KMS-11 (cell line): Measurements from ENCODE around the gene GMFB.
A peak's percentile ranks its signal among the peaks of the same experiment; 100 is the strongest.
"Not testable (repeated sequence)": the region's sequence is repeated elsewhere in the genome, so short reads cannot be mapped to it uniquely, and the experiment has no call there.

ENCODE experiments used
- H2AFZ ChIP-seq: fragments of 200-600 bp; sonication (generic); 2 replicates; pipeline ENCODE4 v1.6.1; 2016; ENCODE audit warnings: antibody characterized with exemption, mixed run types, low read depth
- H3K27ac ChIP-seq: fragments of 200-600 bp; sonication (generic); 2 replicates; pipeline ENCODE4 v1.6.1; 2016; ENCODE audit warnings: mild to moderate bottlenecking, mixed run types
- H3K27me3 ChIP-seq: fragments of 200-600 bp; sonication (generic); 2 replicates; pipeline ENCODE4 v1.6.1; 2017; ENCODE audit warnings: mild to moderate bottlenecking, low read depth, mixed run types, moderate library complexity; ENCODE audit not compliant: insufficient read depth
- H3K36me3 ChIP-seq: fragments of 200-600 bp; sonication (generic); 2 replicates; pipeline ENCODE4 v1.6.1; 2017; ENCODE audit warnings: mild to moderate bottlenecking, mixed run types; ENCODE audit not compliant: insufficient read depth
- H3K4me1 ChIP-seq: fragments of 200-600 bp; sonication (generic); 2 replicates; pipeline ENCODE4 v1.6.1; 2016; ENCODE audit warnings: mild to moderate bottlenecking, low read depth, mixed run types; ENCODE audit not compliant: poor library complexity, severe bottlenecking
- H3K4me2 ChIP-seq: fragments of 200-600 bp; sonication (generic); 2 replicates; pipeline ENCODE4 v1.7.0; 2016; ENCODE audit warnings: mild to moderate bottlenecking, mixed run types
- H3K4me3 ChIP-seq: fragments of 200-600 bp; sonication (generic); IDR thresholded peaks from 2 replicates; pipeline ENCODE4 v1.6.1; 2017; ENCODE audit warnings: low read depth, low read length, mixed read lengths; ENCODE audit not compliant: insufficient read depth
- H3K79me2 ChIP-seq: fragments of 200-600 bp; sonication (generic); 2 replicates; pipeline ENCODE4 v1.6.1; 2016; ENCODE audit warnings: low read depth, mixed run types; ENCODE audit not compliant: insufficient read depth
- H3K9ac ChIP-seq: fragments of 200-600 bp; sonication (generic); 2 replicates; pipeline ENCODE4 v1.6.1; 2016; ENCODE audit warnings: mild to moderate bottlenecking, mixed run types
- H4K20me1 ChIP-seq: fragments of 200-600 bp; sonication (generic); 2 replicates; pipeline ENCODE4 v1.6.1; 2016; ENCODE audit warnings: mild to moderate bottlenecking, mixed run types; ENCODE audit not compliant: insufficient read depth
- CTCF ChIP-seq: fragments of 200-600 bp; sonication (generic); conservative IDR thresholded peaks from 2 replicates; pipeline ENCODE4 v1.6.1; 2017; ENCODE audit warnings: low read depth, mild to moderate bottlenecking, antibody characterized with exemption, low read length, moderate library complexity, mixed read lengths

Gene GMFB

GRCh38 chr14:54440873-54441868, 47.6 kb downstream of the GMFB start, which contains the start of gene CNIH1:
CNIH1 (minus strand) TSS chr14:54441374; CDS start chr14:54441327, 47 bp downstream.
- Histone ChIP-seq H3K36me3 (no peaks in the 10 kb centered on the region), H3K4me2 (peak within 1 kb of the TSS; percentile 71), H3K79me2 (peaks cover 41% of the 10 kb centered on the region), H3K4me1 (peaks cover 17% of the 10 kb centered on the region), H4K20me1 (no peaks in the 10 kb centered on the region), H3K4me3 (no peak within 1 kb of the TSS), H2AFZ (peak within 1 kb of the TSS; percentile 95), H3K27me3 (no peaks in the 10 kb centered on the region), H3K9ac (peak within 1 kb of the TSS; percentile 62; the same call in 1 of the 2 replicates), H3K27ac (peak within 1 kb of the TSS; percentile 73)
- TF ChIP-seq CTCF: peak; percentile 78

GRCh38 chr14:54440476-54440872, 48.3 kb downstream of the GMFB start:
- peak overlapping the region; percentile 73 for H3K27ac ChIP-seq
- H3K4me2 ChIP-seq: peak overlapping the region; percentile 71
- H2AFZ ChIP-seq: peak overlapping the region; percentile 73
- H3K4me1 ChIP-seq: peaks cover 17% of the 10 kb centered on the region
- no peak for TF ChIP-seq CTCF
- no peak overlapping the region for H3K4me3 ChIP-seq
- H4K20me1 ChIP-seq: no peaks in the 10 kb centered on the region
- no peaks in the 10 kb centered on the region for H3K36me3 ChIP-seq
- H3K9ac ChIP-seq: peak overlapping the region; percentile 62; the same call in 1 of the 2 replicates
- no peaks in the 10 kb centered on the region for H3K27me3 ChIP-seq
- peaks cover 45% of the 10 kb centered on the region for H3K79me2 ChIP-seq

GRCh38 chr14:54440037-54440436, 48.7 kb downstream of the GMFB start:
- H3K4me2 ChIP-seq: peak overlapping the region; percentile 71
- peaks cover 50% of the 10 kb centered on the region for H3K79me2 ChIP-seq
- H3K27me3 ChIP-seq: no peaks in the 10 kb centered on the region
- H3K9ac ChIP-seq: peak overlapping the region; percentile 62; the same call in 1 of the 2 replicates
- no peak overlapping the region for H3K4me3 ChIP-seq
- H4K20me1 ChIP-seq: no peaks in the 10 kb centered on the region
- no peak overlapping the region for H2AFZ ChIP-seq
- H3K27ac ChIP-seq: no peak overlapping the region; the same call in 1 of the 2 replicates
- H3K4me1 ChIP-seq: peaks cover 21% of the 10 kb centered on the region
- TF ChIP-seq CTCF: no peak
- no peaks in the 10 kb centered on the region for H3K36me3 ChIP-seq

- no peak for TF ChIP-seq CTCF
- peaks cover 54% of the 10 kb centered on the region for H3K79me2 ChIP-seq
- H3K27me3 ChIP-seq: no peaks in the 10 kb centered on the region
- no peak overlapping the region for H2AFZ ChIP-seq
- no peak overlapping the region for H3K4me2 ChIP-seq
- no peaks in the 10 kb centered on the region for H3K36me3 ChIP-seq
- H3K4me3 ChIP-seq: no peak overlapping the region
- H3K27ac ChIP-seq: no peak overlapping the region
- H4K20me1 ChIP-seq: no peaks in the 10 kb centered on the region
- no peak overlapping the region for H3K9ac ChIP-seq
- H3K4me1 ChIP-seq: peaks cover 26% of the 10 kb centered on the region
Measured at GRCh38 chr14:54438703-54439102, 50.1 kb downstream of the GMFB start.

DNA sequence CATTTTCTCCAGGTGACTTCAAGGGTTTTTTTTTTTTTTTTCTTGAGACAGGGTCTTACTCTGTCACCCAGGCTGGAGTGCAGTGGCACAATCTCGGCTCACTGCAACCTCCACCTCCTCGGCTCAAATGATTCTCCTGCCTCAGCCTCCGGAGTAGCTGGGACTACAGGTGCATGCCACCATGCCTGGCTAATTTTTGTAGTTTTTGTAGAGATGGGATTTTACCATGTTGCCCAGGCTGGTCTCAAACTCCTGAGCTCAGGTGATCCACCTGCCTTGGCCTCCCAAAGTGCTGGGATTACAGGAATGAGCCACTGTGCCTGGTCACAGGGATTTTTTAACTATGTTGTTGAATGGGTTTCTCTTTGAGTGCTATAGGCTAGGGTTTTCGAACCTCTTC, 50.8 kb downstream of the GMFB start:
- H3K4me1 ChIP-seq: peaks cover 26% of the 10 kb centered on the region
- H3K4me2 ChIP-seq: not testable (repeated sequence)

More for the DNA sequence above, 50.8 kb downstream of the GMFB start:
- H2AFZ ChIP-seq, H3K27ac ChIP-seq, H3K36me3 ChIP-seq, H3K9ac ChIP-seq, H3K4me3 ChIP-seq, H4K20me1 ChIP-seq, H3K27me3 ChIP-seq: not testable (repeated sequence)
- peaks cover 54% of the 10 kb centered on the region for H3K79me2 ChIP-seq
